ENCODE results near the gene SNX17. TPM values are rescaled to one million over a fixed set of nuclear protein-coding genes. Genes with fewer than 3 reads are reported as not detected.
"Not testable (repeated sequence)": the region's sequence is repeated elsewhere in the genome, so short reads cannot be mapped to it uniquely, and the experiment has no call there.

The SNX17 gene
- total RNA-seq, 4 donors from 2014 or later: 104 to 130 (median 118) TPM

DNA sequence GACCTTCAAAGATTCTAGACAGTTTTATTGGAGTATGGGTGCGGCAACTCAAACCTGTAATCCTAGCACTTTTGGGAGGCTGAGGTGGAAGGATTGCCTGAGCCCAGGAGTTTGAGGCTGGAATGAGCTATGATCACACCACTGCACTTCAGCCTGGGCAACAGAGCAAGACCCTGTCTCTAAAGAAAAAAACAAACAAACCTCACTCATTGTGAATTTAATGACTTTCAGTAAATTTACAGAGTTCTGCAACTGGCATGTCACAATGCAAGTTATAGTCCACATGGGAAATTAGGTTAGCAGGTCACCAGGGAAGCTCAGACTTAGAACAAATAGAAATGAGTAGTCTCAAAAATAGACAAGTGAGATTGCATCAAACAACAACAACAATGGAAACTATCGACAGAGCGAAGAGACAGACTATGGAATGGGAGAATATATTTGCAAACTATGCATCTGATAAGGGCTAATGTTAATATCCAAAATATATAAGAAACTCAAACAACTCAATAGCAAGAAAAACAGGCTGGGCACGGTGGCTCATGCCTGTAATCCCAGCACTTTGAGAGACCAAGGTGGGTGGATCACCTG is 51.3 kb downstream of the SNX17 start:
- H3K9me3 ChIP-seq: no peaks in the 10 kb centered on the region
- 79 to 85% methylated on average over 4 of the region's 4 CpGs for WGBS, 2 donors (ENCODE audit: low coverage in 1 of 2)
- H3K4me3 ChIP-seq: no peak overlapping the region
- no peak overlapping the region for H3K27ac ChIP-seq
- TF ChIP-seq POLR2AphosphoS5 (IDR thresholded peaks at IDR 0.05) (no peak), POLR2A (IDR thresholded peaks at IDR 0.05) (no peak), EP300 (IDR thresholded peaks at IDR 0.05) (no peak)
- TF ChIP-seq, protein P1, sequence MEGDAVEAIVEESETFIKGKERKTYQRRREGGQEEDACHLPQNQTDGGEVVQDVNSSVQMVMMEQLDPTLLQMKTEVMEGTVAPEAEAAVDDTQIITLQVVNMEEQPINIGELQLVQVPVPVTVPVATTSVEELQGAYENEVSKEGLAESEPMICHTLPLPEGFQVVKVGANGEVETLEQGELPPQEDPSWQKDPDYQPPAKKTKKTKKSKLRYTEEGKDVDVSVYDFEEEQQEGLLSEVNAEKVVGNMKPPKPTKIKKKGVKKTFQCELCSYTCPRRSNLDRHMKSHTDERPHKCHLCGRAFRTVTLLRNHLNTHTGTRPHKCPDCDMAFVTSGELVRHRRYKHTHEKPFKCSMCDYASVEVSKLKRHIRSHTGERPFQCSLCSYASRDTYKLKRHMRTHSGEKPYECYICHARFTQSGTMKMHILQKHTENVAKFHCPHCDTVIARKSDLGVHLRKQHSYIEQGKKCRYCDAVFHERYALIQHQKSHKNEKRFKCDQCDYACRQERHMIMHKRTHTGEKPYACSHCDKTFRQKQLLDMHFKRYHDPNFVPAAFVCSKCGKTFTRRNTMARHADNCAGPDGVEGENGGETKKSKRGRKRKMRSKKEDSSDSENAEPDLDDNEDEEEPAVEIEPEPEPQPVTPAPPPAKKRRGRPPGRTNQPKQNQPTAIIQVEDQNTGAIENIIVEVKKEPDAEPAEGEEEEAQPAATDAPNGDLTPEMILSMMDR (IDR thresholded peaks at IDR 0.05): no peak
- no peaks in the 10 kb centered on the region for H3K36me3 ChIP-seq
- ATAC-seq: no peak
- no peaks in the 10 kb centered on the region for H3K4me1 ChIP-seq
- H3K27me3 ChIP-seq: peaks cover 4% of the 10 kb centered on the region

DNA sequence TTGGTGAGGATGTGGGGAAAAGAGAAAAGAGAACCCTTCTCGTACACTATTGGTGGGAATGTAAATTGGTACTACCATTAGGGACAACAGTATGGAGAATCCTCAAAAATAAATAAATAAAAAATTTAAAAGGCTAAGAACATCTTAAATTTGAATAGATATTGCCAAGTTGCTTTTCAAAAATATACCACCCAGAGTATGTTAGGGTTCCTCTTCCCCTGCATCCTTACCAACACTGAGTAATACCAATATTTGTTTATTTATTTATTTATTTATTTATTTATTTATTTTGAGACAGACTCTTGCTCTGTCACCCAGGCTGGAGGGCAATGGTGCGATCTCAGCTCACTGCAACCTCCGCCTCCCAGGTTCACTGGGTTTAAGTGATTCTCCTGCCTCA is 52.5 kb downstream of the SNX17 start:
- Histone ChIP-seq H3K36me3 (no peaks in the 10 kb centered on the region), H3K27ac (no peak overlapping the region), H3K9me3 (no peaks in the 10 kb centered on the region), H3K4me1 (peaks cover 0 to 6% (median 0%) of the 10 kb centered on the region in 3 donors), H3K4me3 (no peak overlapping the region), H3K27me3 (no peaks in the 10 kb centered on the region)
- no peak for TF ChIP-seq POLR2A (IDR thresholded peaks at IDR 0.05)
- 95 to 100% methylated on average over 3 of the region's 3 CpGs for WGBS, 2 donors (ENCODE audit: low coverage in 1 of 2)
- no peak for ATAC-seq

DNA sequence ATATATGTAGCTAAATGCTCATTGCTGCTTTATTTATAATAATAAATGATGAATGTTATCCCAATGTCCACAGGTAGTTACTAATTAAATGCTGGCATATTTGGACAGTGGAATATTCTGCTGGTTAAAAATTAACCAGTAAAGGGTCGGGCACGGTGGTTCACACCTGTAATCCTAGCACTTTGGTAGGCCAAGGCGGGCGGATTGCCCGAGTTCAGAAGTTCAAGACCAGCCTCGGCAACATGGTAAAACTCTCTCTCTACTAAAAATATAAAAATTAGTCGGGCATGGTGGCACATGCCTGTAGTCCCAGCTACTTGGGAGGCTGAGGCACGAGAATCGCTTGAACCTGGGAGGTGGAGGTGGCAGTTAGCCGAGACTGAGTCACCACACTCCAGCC is 54.6 kb downstream of the SNX17 start:
- H3K27me3 ChIP-seq, H3K36me3 ChIP-seq, H3K27ac ChIP-seq, H3K4me3 ChIP-seq, ATAC-seq, H3K9me3 ChIP-seq: not testable (repeated sequence)
- WGBS, 2 donors (ENCODE audit: low coverage in 1 of 2): 91 to 95% methylated on average over 6 to 7 of the region's 10 CpGs
- H3K4me1 ChIP-seq: peaks cover 4 to 15% (median 5%) of the 10 kb centered on the region in 3 donors

Other genes starting within 250 kb of the SNX17 start
- 1 to 10 TPM in 1 of 4 donors, not detected in 3; 1.5 TPM for gene ABHD1, start 246.8 kb upstream of the SNX17 start, total RNA-seq
- gene PREB, start 236.0 kb upstream of the SNX17 start, total RNA-seq: 10 to 100 TPM; 47.0 to 83.9 (median 50.8) TPM
- not detected for gene PRR30, start 231.2 kb upstream of the SNX17 start, total RNA-seq
- under 1 TPM in 1 of 4 donors, not detected in 3; 0.13 TPM for gene TCF23, start 221.6 kb upstream of the SNX17 start, total RNA-seq
- gene ATRAID, start 158.6 kb upstream of the SNX17 start, total RNA-seq: 100 to 1,000 TPM; 124 to 147 (median 129) TPM
- 10 to 100 TPM in 3 of 4 donors, 1 to 10 TPM in 1; 8.3 to 16.8 (median 13.5) TPM for gene SLC5A6, start 158.3 kb upstream of the SNX17 start, total RNA-seq
- gene CAD, start 153.2 kb upstream of the SNX17 start, total RNA-seq: 10 to 100 TPM; 12.1 to 23.3 (median 16.3) TPM
- gene SLC30A3, start 107.6 kb upstream of the SNX17 start, total RNA-seq: not detected
- not detected for gene DNAJC5G, start 95.2 kb upstream of the SNX17 start, total RNA-seq
- under 1 TPM in 2 of 4 donors, not detected in 2; 0.15 to 0.31 TPM for gene TRIM54, start 88.2 kb upstream of the SNX17 start, total RNA-seq
- 1 to 10 TPM in 3 of 4 donors, under 1 TPM in 1; 0.67 to 5.0 (median 2.0) TPM for gene UCN, start 62.2 kb upstream of the SNX17 start, total RNA-seq
- gene MPV17, start 47.5 kb upstream of the SNX17 start, total RNA-seq: 10 to 100 TPM; 57.9 to 93.4 (median 66.4) TPM
- 10 to 100 TPM; 26.2 to 68.5 (median 32.0) TPM for gene GTF3C2, start 13.9 kb upstream of the SNX17 start, total RNA-seq
- gene EIF2B4, start 278 bp upstream of the SNX17 start, total RNA-seq: 10 to 100 TPM; 40.8 to 54.9 (median 48.8) TPM
- 10 to 100 TPM in 2 of 4 donors, 1 to 10 TPM in 2; 6.6 to 16.3 (median 11.0) TPM for gene ZNF513, start 10.1 kb downstream of the SNX17 start, total RNA-seq
- gene PPM1G, start 39.0 kb downstream of the SNX17 start, total RNA-seq: 10 to 100 TPM; 50.2 to 74.2 (median 58.8) TPM
- 10 to 100 TPM; 78.5 to 90.7 (median 89.1) TPM for gene NRBP1, start 58.0 kb downstream of the SNX17 start, total RNA-seq
- 1 to 10 TPM in 1 of 4 donors, under 1 TPM in 1, not detected in 2; 0.94 to 1.1 TPM for gene KRTCAP3, start 71.8 kb downstream of the SNX17 start, total RNA-seq
- 10 to 100 TPM; 17.9 to 34.8 (median 30.3) TPM for gene IFT172, start 119.1 kb downstream of the SNX17 start, total RNA-seq
- gene FNDC4, start 124.6 kb downstream of the SNX17 start, total RNA-seq: 10 to 100 TPM in 2 of 4 donors, 1 to 10 TPM in 2; 7.0 to 11.7 (median 9.9) TPM
- gene GCKR, start 126.2 kb downstream of the SNX17 start, total RNA-seq: under 1 TPM in 1 of 4 donors, not detected in 3; 0.58 TPM
- gene ZNF512, start 212.4 kb downstream of the SNX17 start, total RNA-seq: 10 to 100 TPM; 32.3 to 52.1 (median 44.4) TPM

Measured in gastroesophageal sphincter (tissue), 4 donors.